Measurements from ENCODE around the gene CASP9. TPM values are rescaled to one million over a fixed set of nuclear protein-coding genes. Genes with fewer than 3 reads are reported as not detected.

The CASP9 gene
- total RNA-seq, 4 donors from 2014 or later, result 4.9 to 8.5 (median 6.5) TPM

DNA sequence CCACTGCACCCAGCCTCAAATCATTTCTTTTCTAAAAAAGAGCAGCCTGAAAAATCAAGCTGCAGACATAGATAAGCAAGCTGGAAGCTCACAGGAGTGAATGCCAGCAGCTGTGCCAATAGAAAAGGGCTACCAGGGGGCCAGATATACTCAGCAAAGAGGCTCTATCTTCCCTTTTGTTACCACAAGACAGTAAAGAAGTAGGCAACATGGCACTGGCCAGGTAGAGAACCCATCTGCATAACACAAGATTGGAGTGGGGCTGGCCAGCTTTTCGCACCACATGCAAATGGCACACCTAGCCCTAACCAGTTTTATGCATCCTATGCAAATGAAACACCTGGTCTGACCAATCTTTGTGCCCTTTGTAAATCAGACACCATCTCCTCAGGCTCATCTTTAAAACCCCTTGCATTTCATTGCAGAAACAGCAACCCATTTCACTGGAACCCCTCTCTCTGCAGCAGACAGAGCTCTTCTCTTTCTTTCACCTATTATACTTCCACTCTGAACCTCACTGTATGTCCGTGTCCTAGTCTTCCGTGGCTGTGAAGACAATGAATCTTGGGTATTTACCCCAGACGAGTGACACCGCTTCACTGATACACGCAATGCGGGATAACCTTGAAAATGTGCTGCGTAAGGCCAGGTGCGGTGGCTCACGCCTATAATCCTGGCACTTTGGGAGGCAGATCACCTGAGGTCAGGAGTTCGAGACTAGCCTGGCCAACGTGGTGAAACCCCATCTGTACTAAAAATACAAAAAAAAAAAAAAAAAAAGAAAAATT, 15.1 kb downstream of the CASP9 start:
- no peak for TF ChIP-seq POLR2A (IDR thresholded peaks at IDR 0.05)
- TF ChIP-seq, protein P1, sequence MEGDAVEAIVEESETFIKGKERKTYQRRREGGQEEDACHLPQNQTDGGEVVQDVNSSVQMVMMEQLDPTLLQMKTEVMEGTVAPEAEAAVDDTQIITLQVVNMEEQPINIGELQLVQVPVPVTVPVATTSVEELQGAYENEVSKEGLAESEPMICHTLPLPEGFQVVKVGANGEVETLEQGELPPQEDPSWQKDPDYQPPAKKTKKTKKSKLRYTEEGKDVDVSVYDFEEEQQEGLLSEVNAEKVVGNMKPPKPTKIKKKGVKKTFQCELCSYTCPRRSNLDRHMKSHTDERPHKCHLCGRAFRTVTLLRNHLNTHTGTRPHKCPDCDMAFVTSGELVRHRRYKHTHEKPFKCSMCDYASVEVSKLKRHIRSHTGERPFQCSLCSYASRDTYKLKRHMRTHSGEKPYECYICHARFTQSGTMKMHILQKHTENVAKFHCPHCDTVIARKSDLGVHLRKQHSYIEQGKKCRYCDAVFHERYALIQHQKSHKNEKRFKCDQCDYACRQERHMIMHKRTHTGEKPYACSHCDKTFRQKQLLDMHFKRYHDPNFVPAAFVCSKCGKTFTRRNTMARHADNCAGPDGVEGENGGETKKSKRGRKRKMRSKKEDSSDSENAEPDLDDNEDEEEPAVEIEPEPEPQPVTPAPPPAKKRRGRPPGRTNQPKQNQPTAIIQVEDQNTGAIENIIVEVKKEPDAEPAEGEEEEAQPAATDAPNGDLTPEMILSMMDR (IDR thresholded peaks at IDR 0.05), result no peak
- peak in 1 of 2 donors; percentile 54 for DNase-seq (ENCODE audit: low spot score in 2 of 2)
- WGBS, 2 donors, result 89 to 92% methylated on average over 12 of the region's 12 CpGs
- no peak overlapping the region for H3K4me3 ChIP-seq (ENCODE audit: low read depth, poor library complexity, severe bottlenecking)
- intact Hi-C loops (cut with DNase I; ENCODE audit: low total_unique reads), result no loop called here

DNA sequence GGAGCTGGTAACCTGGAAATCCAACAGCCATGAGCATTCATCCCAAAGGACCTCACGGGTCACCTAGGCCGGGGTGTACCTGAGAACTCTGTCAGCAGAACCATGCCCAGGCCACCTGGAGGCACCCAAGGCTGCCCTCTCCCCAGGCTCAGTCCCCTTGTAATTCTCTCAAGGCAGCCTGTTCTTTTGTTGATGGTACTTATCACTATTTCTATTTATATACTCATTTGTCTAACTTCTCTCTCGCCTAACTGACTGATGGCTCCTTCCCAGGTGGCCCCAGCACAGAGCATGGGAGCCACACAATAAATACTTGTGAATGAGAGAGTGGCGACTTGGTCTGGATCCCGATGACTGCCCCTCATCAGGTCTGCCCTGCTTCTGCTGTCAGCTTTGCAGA, 16.7 kb downstream of the CASP9 start:
- intact Hi-C loops (cut with DNase I; ENCODE audit: low total_unique reads), result no loop called here
- WGBS, 2 donors, result 93 to 94% methylated on average over 5 of the region's 5 CpGs
- no peak overlapping the region for H3K4me3 ChIP-seq (ENCODE audit: low read depth, poor library complexity, severe bottlenecking)
- peak in 1 of 2 donors; percentile 49 for DNase-seq (ENCODE audit: low spot score in 2 of 2)
- no peak for TF ChIP-seq POLR2A (IDR thresholded peaks at IDR 0.05)
- TF ChIP-seq, protein P1 (IDR thresholded peaks at IDR 0.05), result no peak

DNA sequence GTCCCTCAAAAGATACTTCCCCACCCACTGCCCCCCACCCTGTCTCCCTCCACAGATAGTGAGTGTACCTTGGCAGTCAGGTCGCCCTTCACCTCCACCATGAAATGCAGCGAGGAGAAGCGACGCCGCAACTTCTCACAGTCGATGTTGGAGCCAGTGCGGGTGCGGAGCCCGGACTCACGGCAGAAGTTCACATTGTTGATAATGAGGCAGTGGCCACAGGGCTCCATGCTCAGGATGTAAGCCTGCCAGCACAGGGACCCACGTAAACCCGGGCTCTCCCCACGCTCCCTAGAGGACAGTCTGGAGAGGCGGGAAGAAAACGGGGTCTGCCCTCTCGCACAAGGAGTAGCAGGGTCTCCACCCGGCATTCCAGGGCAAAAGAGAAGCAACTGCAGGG, 17.2 kb downstream of the CASP9 start:
- no peak for DNase-seq (ENCODE audit: low spot score in 2 of 2)
- TF ChIP-seq POLR2A (IDR thresholded peaks at IDR 0.05), result no peak
- TF ChIP-seq, protein P1 (IDR thresholded peaks at IDR 0.05), result no peak
- H3K4me3 ChIP-seq (ENCODE audit: low read depth, poor library complexity, severe bottlenecking), result no peak overlapping the region
- 94 to 96% methylated on average over 17 of the region's 17 CpGs for WGBS, 2 donors
- intact Hi-C loops (cut with DNase I; ENCODE audit: low total_unique reads), result no loop called here

DNA sequence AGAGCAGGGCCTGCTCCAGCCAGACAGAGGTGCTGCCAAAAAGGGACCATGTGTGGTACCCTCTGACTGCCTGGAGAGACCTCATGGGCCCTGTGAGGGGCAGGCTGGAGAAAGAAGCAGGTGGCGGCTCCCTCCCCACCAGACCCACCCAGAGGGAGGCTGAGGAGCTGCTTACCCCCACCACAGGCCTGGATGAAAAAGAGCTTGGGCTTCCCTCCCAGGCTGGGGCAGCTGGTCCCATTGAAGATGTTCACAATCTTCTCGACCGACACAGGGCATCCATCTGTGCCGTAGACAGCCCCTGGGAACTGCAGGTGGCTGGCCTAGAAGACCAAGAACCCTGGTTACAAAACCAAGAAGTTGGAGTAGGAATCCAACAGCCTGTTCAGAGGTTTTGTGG, 19.6 kb downstream of the CASP9 start:
- no peak overlapping the region for H3K4me3 ChIP-seq (ENCODE audit: low read depth, poor library complexity, severe bottlenecking)
- no peak for DNase-seq (ENCODE audit: low spot score in 2 of 2)
- TF ChIP-seq, protein P1 (IDR thresholded peaks at IDR 0.05), result no peak
- no peak for TF ChIP-seq POLR2A (IDR thresholded peaks at IDR 0.05)
- intact Hi-C loops (cut with DNase I; ENCODE audit: low total_unique reads), result no loop called here
- 87 to 100% methylated on average over 4 of the region's 4 CpGs for WGBS, 2 donors

DNA sequence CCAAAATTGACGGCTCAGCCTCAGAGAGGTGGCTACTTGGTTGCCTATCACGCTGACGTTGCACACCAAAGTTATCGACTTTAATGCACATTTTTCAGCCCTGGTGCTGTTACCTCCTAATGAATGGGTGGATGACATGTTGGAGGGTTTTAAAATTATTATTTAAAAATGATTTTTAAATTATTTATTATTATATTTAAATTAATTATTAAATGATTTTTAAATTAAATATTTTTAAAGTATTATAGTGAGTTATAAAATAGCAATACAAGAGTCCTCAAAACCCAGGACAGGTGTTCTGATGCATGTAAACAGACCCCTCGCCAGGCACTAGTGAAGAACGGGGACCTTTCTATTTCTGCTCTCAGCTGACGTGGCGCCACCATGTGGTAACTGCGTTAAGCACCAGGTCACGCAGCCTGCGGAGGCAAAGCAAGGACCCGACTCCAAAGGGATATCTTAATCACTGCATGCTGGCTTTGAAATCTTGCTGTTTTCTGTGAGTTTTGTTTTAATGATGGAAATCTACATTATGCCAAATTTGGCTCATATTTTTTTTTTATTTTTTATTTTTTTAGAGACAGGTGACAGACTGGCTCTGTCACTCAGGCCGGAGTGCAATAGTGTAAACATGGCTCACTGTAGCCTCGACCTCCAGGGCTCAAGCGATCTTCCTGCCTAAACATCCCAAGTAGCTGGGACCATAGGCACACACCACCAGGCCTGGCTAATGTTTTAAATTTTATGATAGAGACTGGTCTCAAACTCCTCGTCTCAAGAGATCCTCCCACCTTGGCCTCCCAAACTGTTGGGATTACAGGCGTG, 22.6 kb downstream of the CASP9 start:
- peak in 1 of 2 donors; percentile 22 for DNase-seq (ENCODE audit: low spot score in 2 of 2)
- no peak for TF ChIP-seq POLR2A (IDR thresholded peaks at IDR 0.05)
- TF ChIP-seq, protein P1 (IDR thresholded peaks at IDR 0.05), result no peak
- 69 to 71% methylated on average over 17 of the region's 17 CpGs for WGBS, 2 donors
- intact Hi-C loops (cut with DNase I; ENCODE audit: low total_unique reads), result no loop called here
- H3K4me3 ChIP-seq (ENCODE audit: low read depth, poor library complexity, severe bottlenecking), result no peak overlapping the region

Data from lower leg skin (tissue), 4 donors.